GM23248 (cell line): ENCODE data around the gene ADNP2. TPM values are rescaled to one million over a fixed set of nuclear protein-coding genes. Genes with fewer than 3 reads are reported as not detected.

ENCODE experiments used
- DNase-seq: peaks from one replicate; pipeline ENCODE4 v3.0.0-alpha.2; 2015
- H2AFZ ChIP-seq: fragments of 200-600 bp; sonication (generic); 2 replicates; pipeline ENCODE4 v1.6.1; 2016; ENCODE audit warnings: antibody characterized with exemption
- H3F3A ChIP-seq: fragments of 200-600 bp; sonication (generic); 2 replicates; pipeline ENCODE4 v1.6.1; 2016; ENCODE audit warnings: mild to moderate bottlenecking, antibody characterized with exemption, mixed run types; ENCODE audit not compliant: insufficient read depth
- H3K27ac ChIP-seq: fragments of 200-600 bp; sonication (generic); 2 replicates; pipeline ENCODE4 v1.5.1; 2016; ENCODE audit warnings: mild to moderate bottlenecking
- H3K27me3 ChIP-seq: fragments of 200-600 bp; sonication (generic); replicated peaks from 2 replicates; pipeline ENCODE4 v1.6.1; 2016; ENCODE audit warnings: mild to moderate bottlenecking; ENCODE audit not compliant: insufficient read depth
- H3K36me3 ChIP-seq: fragments of 200-600 bp; sonication (generic); 2 replicates; pipeline ENCODE4 v1.6.1; 2016; ENCODE audit warnings: low read depth, mild to moderate bottlenecking
- H3K4me1 ChIP-seq: fragments of 200-600 bp; sonication (generic); 2 replicates; pipeline ENCODE4 v1.6.1; 2016; ENCODE audit warnings: mild to moderate bottlenecking; ENCODE audit not compliant: insufficient read depth
- H3K4me2 ChIP-seq: fragments of 200-600 bp; sonication (generic); one replicate; pipeline ENCODE4 v1.6.1; 2016; ENCODE audit warnings: mild to moderate bottlenecking; ENCODE audit not compliant: unreplicated experiment
- H3K4me3 ChIP-seq: fragments of 200-600 bp; sonication (generic); 2 replicates; pipeline ENCODE4 v1.5.1; 2016; ENCODE audit warnings: mild to moderate bottlenecking
- H3K79me2 ChIP-seq: fragments of 200-600 bp; sonication (generic); 2 replicates; pipeline ENCODE4 v1.6.1; 2016; ENCODE audit warnings: mild to moderate bottlenecking; ENCODE audit not compliant: insufficient read depth
- H3K9ac ChIP-seq: fragments of 200-600 bp; sonication (generic); 2 replicates; pipeline ENCODE4 v1.6.1; 2016; ENCODE audit warnings: mild to moderate bottlenecking
- H3K9me2 ChIP-seq: fragments of 200-600 bp; sonication (generic); 2 replicates; pipeline ENCODE4 v1.6.1; 2016; ENCODE audit warnings: mixed run types, mild to moderate bottlenecking, moderate library complexity; ENCODE audit not compliant: insufficient read depth
- H3K9me3 ChIP-seq: fragments of 200-600 bp; sonication (generic); one replicate; pipeline ENCODE4 v1.6.1; 2017; ENCODE audit warnings: low read depth
- H4K20me1 ChIP-seq: fragments of 200-600 bp; sonication (generic); 2 replicates; pipeline ENCODE4 v1.6.0; 2016; ENCODE audit not compliant: insufficient read depth
- EZH2 ChIP-seq: fragments of 200-600 bp; sonication (generic); IDR thresholded peaks from 2 replicates; pipeline ENCODE4 v1.6.1; 2018; ENCODE audit warnings: antibody characterized with exemption, mild to moderate bottlenecking; ENCODE audit not compliant: insufficient read depth, poor library complexity, severe bottlenecking
- EZH2phosphoT487 ChIP-seq: fragments of 200-600 bp; sonication (generic); IDR thresholded peaks from 2 replicates; pipeline ENCODE4 v1.6.1; 2018; ENCODE audit warnings: antibody characterized with exemption, moderate library complexity, mild to moderate bottlenecking, low read depth; ENCODE audit not compliant: insufficient read depth
- WGBS, 2 experiments: methylation state at CpG; one replicate each; pipeline ENCODE4 v1.1.6; 2015 to 2017; ENCODE audit warnings: low lambda C conversion rate in 2 of 2, low coverage in 1 of 2; ENCODE audit errors: missing lambda C conversion rate in 2 of 2; 5-methylcytosine and 5-hydroxymethylcytosine counted together
- in situ Hi-C: fragments of 300-500 bp; cut with MboI; formaldehyde crosslinking; loops from 2 replicates; pipeline ENCODE4 v1.15.0; 2020
- polyA plus RNA-seq: library from polyadenylated mRNA; unstranded; fragments of >200 nt; fragmentation: Nextera tagmentation; extraction: Ambion mirVana; gene quantifications from 2 replicates; pipeline ENCODE4 v1.2.1, GENCODE V29; 2016
- total RNA-seq: library from RNA; depleted of rRNA; stranded (reverse); fragments of >200 nt; shearing (Covaris generic); gene quantifications from 2 replicates; pipeline ENCODE4 v1.2.3, GENCODE V29; 2014

Gene ADNP2
- total and polyA plus RNA-seq, 2 experiments from 2014 or later: 3.5 to 14.3 TPM

- DNase-seq: peak; percentile 27
- peaks cover 8% of the 10 kb centered on the region; the same call in 1 of the 2 replicates for H3K36me3 ChIP-seq
- no peaks in the 10 kb centered on the region for H3K27me3 ChIP-seq
- no peak for TF ChIP-seq EZH2phosphoT487
- TF ChIP-seq EZH2: no peak
- no peaks in the 10 kb centered on the region for H4K20me1 ChIP-seq
- no peak overlapping the region for H3K4me2 ChIP-seq
- WGBS, 2 experiments: 18 to 28% methylated on average over 2 of the region's 2 CpGs
- no peak overlapping the region for H2AFZ ChIP-seq
- in situ Hi-C loops: no loop called here
- H3K9ac ChIP-seq: no peak overlapping the region
- H3K4me3 ChIP-seq: no peak overlapping the region
- peaks cover 20% of the 10 kb centered on the region; the same call in 1 of the 2 replicates for H3F3A ChIP-seq
- peaks cover 10% of the 10 kb centered on the region; the same call in 1 of the 2 replicates for H3K4me1 ChIP-seq
- no peaks in the 10 kb centered on the region for H3K9me2 ChIP-seq
- no peaks in the 10 kb centered on the region for H3K79me2 ChIP-seq
- no peak overlapping the region for H3K27ac ChIP-seq
- no peaks in the 10 kb centered on the region for H3K9me3 ChIP-seq
Observed at GRCh38 chr18:80143881-80144280, 34.8 kb downstream of the ADNP2 start.

- TF ChIP-seq EZH2 (no peak), EZH2phosphoT487 (no peak)
- WGBS, 2 experiments: 77 to 85% methylated on average over 5 of the region's 5 CpGs
- Histone ChIP-seq H3K27me3 (no peaks in the 10 kb centered on the region), H3K4me1 (peaks cover 10% of the 10 kb centered on the region; the same call in 1 of the 2 replicates), H3K4me3 (no peak overlapping the region), H4K20me1 (no peaks in the 10 kb centered on the region), H2AFZ (no peak overlapping the region), H3K27ac (no peak overlapping the region), H3K9me3 (no peaks in the 10 kb centered on the region), H3K36me3 (0 out of 2 replicates have a peak, but pooled peaks cover 1% of the 10 kb centered on the region), H3K9me2 (no peaks in the 10 kb centered on the region), H3K4me2 (no peak overlapping the region), H3K9ac (no peak overlapping the region), H3K79me2 (no peaks in the 10 kb centered on the region), H3F3A (peaks cover 20% of the 10 kb centered on the region; the same call in 1 of the 2 replicates)
- DNase-seq: peak; percentile 29
- in situ Hi-C loops: no loop called here
Observed at GRCh38 chr18:80145196-80145804, 36.2 kb downstream of the ADNP2 start.

- H2AFZ ChIP-seq: peak overlapping the region; percentile 89
- in situ Hi-C loops: no loop called here
Observed at GRCh38 chr18:80147037-80147417, 38.0 kb downstream of the ADNP2 start.

GRCh38 chr18:80147418-80148325 is 38.6 kb downstream of the ADNP2 start:
- Histone ChIP-seq H3K9me2 (no peaks in the 10 kb centered on the region), H3K9me3 (no peaks in the 10 kb centered on the region), H4K20me1 (no peaks in the 10 kb centered on the region), H3K27ac (peak overlapping the region; percentile 54), H3F3A (peaks cover 16% of the 10 kb centered on the region; the same call in 1 of the 2 replicates), H3K79me2 (no peaks in the 10 kb centered on the region), H3K4me3 (peak overlapping the region; percentile 82), H3K36me3 (no peaks in the 10 kb centered on the region), H3K9ac (peak overlapping the region; percentile 73), H3K4me1 (peaks cover 10% of the 10 kb centered on the region; the same call in 1 of the 2 replicates), H3K27me3 (no peaks in the 10 kb centered on the region), H2AFZ (peak overlapping the region; percentile 89), H3K4me2 (peak overlapping the region; percentile 70)
- in situ Hi-C loops: no loop called here
- WGBS, 2 experiments: 53 to 57% methylated on average over 46 to 52 of the region's 52 CpGs
- DNase-seq: peak; percentile 84
- no peak for TF ChIP-seq EZH2

More at GRCh38 chr18:80147037-80147417, 38.0 kb downstream of the ADNP2 start:
- Histone ChIP-seq H4K20me1 (no peaks in the 10 kb centered on the region), H3K79me2 (no peaks in the 10 kb centered on the region), H3K9me2 (no peaks in the 10 kb centered on the region), H3K9ac (peak overlapping the region; percentile 73), H3K27me3 (no peaks in the 10 kb centered on the region), H3F3A (peaks cover 20% of the 10 kb centered on the region; the same call in 1 of the 2 replicates), H3K4me2 (peak overlapping the region; percentile 70), H3K9me3 (no peaks in the 10 kb centered on the region), H3K4me1 (peaks cover 10% of the 10 kb centered on the region; the same call in 1 of the 2 replicates), H3K4me3 (peak overlapping the region; percentile 82), H3K27ac (peak overlapping the region; percentile 54; the same call in 1 of the 2 replicates), H3K36me3 (no peaks in the 10 kb centered on the region)
- DNase-seq: peak; percentile 51
- TF ChIP-seq EZH2phosphoT487 (no peak), EZH2 (no peak)
- 44 to 68% methylated on average over 12 of the region's 12 CpGs for WGBS, 2 experiments
